CD4-positive, alpha-beta T cell (primary cell): ENCODE results near the gene MCC. TPM values are rescaled to one million over a fixed set of nuclear protein-coding genes. Genes with fewer than 3 reads are reported as not detected.

ENCODE experiments used
- ATAC-seq: fragments of 200-7000 bp; cut with Tn5 transposase; one replicate; pipeline ENCODE4 v1.10.0; 2022; ENCODE audit warnings: mild to moderate bottlenecking; ENCODE audit not compliant: poor library complexity
- CTCF ChIA-PET: fragments of 350-600 bp; sonication (Branson Sonifier 250); formaldehyde crosslinking; loops from one replicate; lab custom pipeline; 2021; ENCODE audit warnings: antibody characterized with exemption, inconsistent platforms; lab: Charles Lee
- POLR2A ChIA-PET: fragments of 350-600 bp; sonication (Branson Sonifier 250); formaldehyde crosslinking; loops from one replicate; lab custom pipeline; 2021; ENCODE audit warnings: antibody characterized with exemption, inconsistent platforms; lab: Charles Lee
- DNase-seq, 14 experiments: peaks; one replicate each; pipeline ENCODE4 v3.0.0-alpha.2; 2013 to 2020; ENCODE audit warnings: mixed read lengths in 2 of 14
- H3K27ac ChIP-seq, 2 donors: one replicate each; pipeline versions ENCODE4 v1.5.1 to v1.7.0; 2013; ENCODE audit warnings: low read length in 2 of 2, low read depth in 1 of 2, mild to moderate bottlenecking in 1 of 2
- H3K27me3 ChIP-seq, 2 experiments: 1 replicate in 1 of 2; 2 replicates in 1 of 2; pipeline versions ENCODE4 v1.6.1 to v1.7.0; 2013; ENCODE audit warnings: low read length in 2 of 2, control low read depth in 1 of 2, mild to moderate bottlenecking in 1 of 2, moderate library complexity in 1 of 2; ENCODE audit not compliant: insufficient read depth in 2 of 2, control insufficient read depth in 1 of 2
- H3K36me3 ChIP-seq: one replicate; pipeline ENCODE4 v1.6.1; 2013; ENCODE audit warnings: low read length, control low read depth; ENCODE audit not compliant: insufficient read depth
- H3K4me1 ChIP-seq: one replicate; pipeline ENCODE4 v1.6.1; 2013; ENCODE audit warnings: low read length, control low read depth; ENCODE audit not compliant: insufficient read depth
- H3K4me3 ChIP-seq: one replicate; pipeline ENCODE4 v1.5.1; 2013; ENCODE audit warnings: mild to moderate bottlenecking, low read length, moderate library complexity
- H3K9me3 ChIP-seq, 2 experiments: 1 replicate in 1 of 2; 2 replicates in 1 of 2; pipeline versions ENCODE4 v1.6.1 to v1.7.0; 2013; ENCODE audit warnings: low read length in 2 of 2, mild to moderate bottlenecking in 2 of 2, control low read depth in 1 of 2, moderate library complexity in 1 of 2; ENCODE audit not compliant: control insufficient read depth in 1 of 2, insufficient read depth in 1 of 2
- H3K27ac Mint-ChIP-seq: one replicate; pipeline ENCODE4 v1.8.0; 2020; ENCODE audit warnings: mixed read lengths
- H3K27me3 Mint-ChIP-seq: one replicate; pipeline ENCODE4 v1.8.0; 2021; ENCODE audit warnings: mixed read lengths
- H3K36me3 Mint-ChIP-seq: one replicate; pipeline ENCODE4 v1.8.0; 2021; ENCODE audit warnings: low read depth, mixed read lengths
- H3K4me1 Mint-ChIP-seq: one replicate; pipeline ENCODE4 v1.8.0; 2021; ENCODE audit warnings: low read depth, mixed read lengths
- H3K4me3 Mint-ChIP-seq: one replicate; pipeline ENCODE4 v1.8.0; 2020; ENCODE audit warnings: mild to moderate bottlenecking, mixed read lengths
- H3K9me3 Mint-ChIP-seq: one replicate; pipeline ENCODE4 v1.8.0; 2020; ENCODE audit warnings: mixed read lengths
- intact Hi-C, 2 experiments: fragments of 100-400 bp; cut with DNase I in 1 of 2; cut with micrococcal nuclease in 1 of 2; formaldehyde crosslinking; loops; one replicate each; pipeline versions ENCODE4 v1.15.1 to v1.9.0; 2023 to 2025; cut with DNase I, micrococcal nuclease
- total RNA-seq, 174 experiments: library from RNA in 2 of 174; stranded (reverse) in 2 of 174; gene quantifications; one replicate each; pipeline ENCODE4 v1.2.3 and lab custom pipeline; 2021 to 2026
- TF ChIP-seq, protein P1 (sequence below): fragments of 200-600 bp; IDR thresholded peaks from one replicate; pipeline ENCODE4 v1.8.0; 2022; ENCODE audit warnings: antibody characterized with exemption, mild to moderate bottlenecking

MCC gene
- total RNA-seq, 2 experiments from 2014 or later: 3.2 to 3.3 TPM

DNA sequence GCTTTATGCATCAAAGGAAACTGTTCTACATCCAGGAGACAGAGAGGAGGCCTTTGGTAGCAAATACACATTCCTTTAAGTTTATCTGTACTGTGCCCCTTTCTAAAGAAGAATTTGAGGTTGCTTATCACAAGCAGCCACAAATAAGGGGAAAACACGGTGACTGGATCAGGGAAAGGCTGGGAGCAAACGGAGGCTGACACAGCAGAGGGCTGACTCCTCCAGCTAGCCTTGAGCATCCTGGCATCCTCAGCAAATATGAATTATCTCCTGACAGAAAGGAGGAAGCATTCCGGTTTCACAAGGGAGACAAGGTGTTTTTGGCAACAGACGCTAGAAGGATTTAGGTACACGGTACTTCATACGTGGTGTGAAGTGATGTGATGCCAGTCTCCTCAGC, 378.1 kb downstream of the MCC start:
- ATAC-seq (no peak), DNase-seq (no peak)
- TF ChIP-seq, protein P1, sequence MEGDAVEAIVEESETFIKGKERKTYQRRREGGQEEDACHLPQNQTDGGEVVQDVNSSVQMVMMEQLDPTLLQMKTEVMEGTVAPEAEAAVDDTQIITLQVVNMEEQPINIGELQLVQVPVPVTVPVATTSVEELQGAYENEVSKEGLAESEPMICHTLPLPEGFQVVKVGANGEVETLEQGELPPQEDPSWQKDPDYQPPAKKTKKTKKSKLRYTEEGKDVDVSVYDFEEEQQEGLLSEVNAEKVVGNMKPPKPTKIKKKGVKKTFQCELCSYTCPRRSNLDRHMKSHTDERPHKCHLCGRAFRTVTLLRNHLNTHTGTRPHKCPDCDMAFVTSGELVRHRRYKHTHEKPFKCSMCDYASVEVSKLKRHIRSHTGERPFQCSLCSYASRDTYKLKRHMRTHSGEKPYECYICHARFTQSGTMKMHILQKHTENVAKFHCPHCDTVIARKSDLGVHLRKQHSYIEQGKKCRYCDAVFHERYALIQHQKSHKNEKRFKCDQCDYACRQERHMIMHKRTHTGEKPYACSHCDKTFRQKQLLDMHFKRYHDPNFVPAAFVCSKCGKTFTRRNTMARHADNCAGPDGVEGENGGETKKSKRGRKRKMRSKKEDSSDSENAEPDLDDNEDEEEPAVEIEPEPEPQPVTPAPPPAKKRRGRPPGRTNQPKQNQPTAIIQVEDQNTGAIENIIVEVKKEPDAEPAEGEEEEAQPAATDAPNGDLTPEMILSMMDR: no peak
- no peak overlapping the region for H3K27ac ChIP-seq
- no peaks in the 10 kb centered on the region for H3K4me1 ChIP-seq
- intact Hi-C loops: no loop called here
- H3K9me3 ChIP-seq: peaks cover 0 to 5% of the 10 kb centered on the region in 2 experiments
- H3K4me3 Mint-ChIP-seq: no peak overlapping the region
- H3K4me3 ChIP-seq: no peak overlapping the region
- H3K36me3 ChIP-seq: no peaks in the 10 kb centered on the region
- CTCF ChIA-PET: no interaction called here
- H3K36me3 Mint-ChIP-seq: no peaks in the 10 kb centered on the region
- no peaks in the 10 kb centered on the region for H3K9me3 Mint-ChIP-seq
- H3K27ac Mint-ChIP-seq: no peak overlapping the region
- H3K27me3 Mint-ChIP-seq: no peaks in the 10 kb centered on the region
- POLR2A ChIA-PET: no interaction called here
- H3K4me1 Mint-ChIP-seq: no peaks in the 10 kb centered on the region
- H3K27me3 ChIP-seq: no peaks in the 10 kb centered on the region

DNA sequence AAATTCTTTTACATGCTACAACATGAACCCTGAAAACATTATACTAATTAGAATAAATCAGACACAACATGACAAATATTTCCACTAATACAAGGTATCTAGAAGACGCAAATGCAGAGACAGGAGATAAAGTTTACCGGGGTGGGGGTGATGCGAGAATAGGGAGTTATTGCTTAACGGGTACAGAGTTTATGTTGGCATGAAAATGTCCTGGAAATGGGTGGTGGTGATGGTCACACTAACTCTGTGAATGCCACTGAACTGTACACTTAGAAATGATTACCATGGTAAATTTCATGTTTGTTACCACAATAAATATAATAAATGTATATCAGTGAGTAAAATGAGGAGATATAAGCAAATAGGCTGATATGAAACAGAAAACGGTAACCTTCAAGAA, 378.9 kb downstream of the MCC start:
- H3K4me1 ChIP-seq: no peaks in the 10 kb centered on the region
- ATAC-seq: no peak
- no peak overlapping the region for H3K4me3 ChIP-seq
- ChIA-PET CTCF (no interaction called here), POLR2A (no interaction called here)
- H3K27me3 ChIP-seq: no peaks in the 10 kb centered on the region
- no peaks in the 10 kb centered on the region for H3K9me3 Mint-ChIP-seq
- no peaks in the 10 kb centered on the region for H3K36me3 ChIP-seq
- DNase-seq: no peak
- no peak overlapping the region for H3K4me3 Mint-ChIP-seq
- no peak overlapping the region for H3K27ac Mint-ChIP-seq
- H3K4me1 Mint-ChIP-seq: no peaks in the 10 kb centered on the region
- intact Hi-C loops: no loop called here
- no peak overlapping the region for H3K27ac ChIP-seq
- TF ChIP-seq, protein P1: no peak
- H3K9me3 ChIP-seq: no peaks in the 10 kb centered on the region
- H3K36me3 Mint-ChIP-seq: no peaks in the 10 kb centered on the region
- no peaks in the 10 kb centered on the region for H3K27me3 Mint-ChIP-seq

DNA sequence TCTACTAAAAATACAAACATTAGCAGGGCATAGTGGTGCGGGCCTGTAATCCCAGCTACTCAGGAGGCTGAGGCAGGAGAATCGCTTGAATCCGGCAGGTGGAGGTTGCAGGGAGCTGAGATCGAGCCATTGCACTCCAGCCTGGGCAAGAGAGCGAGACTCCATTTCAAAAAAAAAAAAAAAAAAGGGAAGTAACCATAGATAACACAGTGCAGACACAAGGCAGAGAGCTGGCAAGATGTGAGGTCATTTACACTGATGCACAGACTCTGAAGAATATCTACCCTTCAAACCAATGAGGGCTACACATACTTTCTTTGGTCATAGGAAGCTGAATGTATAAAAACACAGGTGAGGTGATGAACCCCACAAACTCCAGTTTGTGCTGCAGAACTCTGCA, 379.8 kb downstream of the MCC start:
- Histone ChIP-seq H3K27ac (no peak overlapping the region), H3K27me3 (no peaks in the 10 kb centered on the region), H3K9me3 (no peaks in the 10 kb centered on the region), H3K36me3 (no peaks in the 10 kb centered on the region), H3K4me1 (no peaks in the 10 kb centered on the region), H3K4me3 (no peak overlapping the region)
- ATAC-seq (no peak), DNase-seq (no peak)
- Mint-ChIP-seq H3K4me3 (no peak overlapping the region), H3K4me1 (no peaks in the 10 kb centered on the region), H3K36me3 (no peaks in the 10 kb centered on the region), H3K9me3 (no peaks in the 10 kb centered on the region), H3K27me3 (no peaks in the 10 kb centered on the region), H3K27ac (no peak overlapping the region)
- intact Hi-C loops: no loop called here
- TF ChIP-seq, protein P1: no peak
- POLR2A ChIA-PET: no interaction called here
- CTCF ChIA-PET: no interaction called here
